Thyroid gland (tissue), 4 donors: ENCODE data around the gene TMEM242. TPM values are rescaled to one million over a fixed set of nuclear protein-coding genes. Genes with fewer than 3 reads are reported as not detected.

Source experiments
- DNase-seq, 2 donors: peaks; one replicate each; pipeline ENCODE4 v3.0.0-alpha.2; 2019
- H3K27ac ChIP-seq, 3 donors: fragments of 200-600 bp; sonication (generic); 1 replicate in 2 of 3; 2 replicates in 1 of 3; pipeline ENCODE4 v1.5.1; 2016 to 2019; ENCODE audit warnings: mild to moderate bottlenecking in 1 of 3, moderate library complexity in 1 of 3
- H3K27me3 ChIP-seq: fragments of 200-600 bp; sonication (generic); one replicate; pipeline ENCODE4 v1.5.1; 2019
- H3K36me3 ChIP-seq, 2 donors: fragments of 200-600 bp; sonication (generic); one replicate each; pipeline ENCODE4 v1.5.1; 2016 to 2019
- H3K4me1 ChIP-seq, 2 donors: fragments of 200-600 bp; sonication (generic); one replicate each; pipeline ENCODE4 v1.5.1; 2017 to 2019
- H3K4me3 ChIP-seq, 3 donors: fragments of 200-600 bp; sonication (generic); replicated peaks in 1 of 3; 1 replicate in 2 of 3; 2 replicates in 1 of 3; pipeline ENCODE4 v1.5.1; 2016; ENCODE audit warnings: mild to moderate bottlenecking in 1 of 3
- H3K9me3 ChIP-seq: fragments of 200-600 bp; sonication (generic); one replicate; pipeline ENCODE4 v1.5.1; 2017
- CTCF ChIP-seq, 6 experiments: fragments of 200-600 bp in 3 of 6; fragments of 450-650 bp in 3 of 6; sonication (generic) in 3 of 6; IDR thresholded peaks; one replicate each; pipeline ENCODE4 v1.5.1; 2016 to 2019; ENCODE audit warnings: antibody characterized with exemption in 6 of 6, mild to moderate bottlenecking in 2 of 6, inconsistent platforms in 1 of 6, moderate library complexity in 1 of 6
- POLR2A ChIP-seq, 2 donors: fragments of 450-650 bp; IDR thresholded peaks; one replicate each; pipeline ENCODE4 v1.6.1; 2017; ENCODE audit warnings: antibody characterized with exemption in 2 of 2, mild to moderate bottlenecking in 2 of 2, moderate library complexity in 1 of 2
- WGBS, 2 donors: methylation state at CpG; one replicate each; pipeline ENCODE4 v1.1.5; 2017; 5-methylcytosine and 5-hydroxymethylcytosine counted together
- intact Hi-C: fragments of 100-400 bp; cut with DNase I; formaldehyde crosslinking; loops from one replicate; pipeline ENCODE4 v1.15.1; 2023
- total RNA-seq, 4 donors: library from RNA; depleted of rRNA; stranded (reverse); fragments of >200 nt; gene quantifications; one replicate each; pipeline ENCODE4 v1.2.3, GENCODE V29; 2016

The TMEM242 gene
- total RNA-seq, 4 donors from 2014 or later: 7.0 to 14.0 (median 9.7) TPM

DNA sequence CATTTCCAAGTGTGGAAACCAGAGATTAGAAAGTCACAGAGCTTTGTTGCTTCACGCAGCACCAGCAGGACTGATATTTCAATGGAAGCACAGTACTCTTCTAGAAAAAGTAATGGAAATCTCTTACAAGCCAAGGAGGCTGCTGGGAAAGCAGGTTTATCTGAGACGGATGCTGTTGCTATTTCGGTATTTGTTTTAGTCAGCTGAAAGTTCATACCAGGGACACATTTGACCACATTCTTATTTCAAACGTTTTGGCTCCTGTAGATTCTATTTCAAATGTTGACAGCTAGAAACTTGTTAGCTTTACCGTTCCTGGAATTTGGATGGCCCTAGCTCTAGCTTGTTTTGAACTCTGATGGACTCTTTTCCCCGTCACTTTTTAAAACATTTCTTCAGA lies 3.7 kb upstream of the TMEM242 start:
- Histone ChIP-seq H3K4me3 (no peak overlapping the region), H3K36me3 (no peaks in the 10 kb centered on the region), H3K27ac (no peak overlapping the region), H3K4me1 (peaks cover 7 to 11% of the 10 kb centered on the region in 2 donors), H3K27me3 (no peaks in the 10 kb centered on the region), H3K9me3 (no peaks in the 10 kb centered on the region)
- TF ChIP-seq POLR2A (IDR thresholded peaks at IDR 0.05): no peak
- no peak for TF ChIP-seq CTCF (IDR thresholded peaks at IDR 0.05)
- 23 to 32% methylated on average over 6 of the region's 6 CpGs for WGBS, 2 donors
- no peak for DNase-seq
- intact Hi-C loops: no loop called here

DNA sequence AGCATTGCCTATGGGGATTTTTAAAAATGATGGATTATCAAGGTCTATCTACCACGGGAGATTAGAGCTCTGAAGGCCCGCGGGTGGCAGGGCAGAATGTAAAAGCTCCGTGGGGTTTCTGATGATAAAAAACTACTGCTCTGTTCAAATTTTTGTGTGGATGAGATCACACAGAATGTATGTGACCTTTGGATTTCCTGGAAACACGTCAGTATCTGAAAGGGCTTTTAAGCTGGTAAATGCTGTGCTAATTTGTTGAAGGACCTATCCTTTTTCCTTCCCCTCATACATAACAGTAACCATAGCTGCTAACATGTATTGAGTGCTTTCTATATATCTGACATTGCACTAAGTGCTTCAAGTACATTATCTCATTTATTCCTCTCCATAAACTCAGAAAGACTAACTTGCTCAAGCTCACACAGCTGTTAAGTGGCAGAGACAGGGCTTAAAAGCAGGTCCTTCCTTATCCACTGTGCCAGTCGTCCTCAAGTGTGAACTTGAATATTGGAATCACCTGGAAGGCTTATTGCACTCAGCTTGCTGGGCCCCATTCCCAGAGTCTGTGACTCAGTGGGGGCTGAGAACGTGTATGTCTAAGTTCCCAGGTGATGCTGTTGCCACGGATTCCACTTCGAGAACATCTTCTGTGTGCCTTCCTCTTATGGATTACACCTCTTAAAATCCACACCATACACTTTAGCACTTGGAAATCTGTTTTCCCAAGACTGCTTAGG lies 1.9 kb upstream of the TMEM242 start:
- Histone ChIP-seq H3K27ac (no peak overlapping the region), H3K36me3 (no peaks in the 10 kb centered on the region), H3K9me3 (no peaks in the 10 kb centered on the region), H3K4me3 (no peak overlapping the region), H3K27me3 (no peaks in the 10 kb centered on the region), H3K4me1 (peaks cover 7 to 12% of the 10 kb centered on the region in 2 donors)
- intact Hi-C loops: no loop called here
- 72 to 81% methylated on average over 9 of the region's 9 CpGs for WGBS, 2 donors
- TF ChIP-seq CTCF (IDR thresholded peaks at IDR 0.05) (no peak), POLR2A (IDR thresholded peaks at IDR 0.05) (no peak)
- no peak for DNase-seq

DNA sequence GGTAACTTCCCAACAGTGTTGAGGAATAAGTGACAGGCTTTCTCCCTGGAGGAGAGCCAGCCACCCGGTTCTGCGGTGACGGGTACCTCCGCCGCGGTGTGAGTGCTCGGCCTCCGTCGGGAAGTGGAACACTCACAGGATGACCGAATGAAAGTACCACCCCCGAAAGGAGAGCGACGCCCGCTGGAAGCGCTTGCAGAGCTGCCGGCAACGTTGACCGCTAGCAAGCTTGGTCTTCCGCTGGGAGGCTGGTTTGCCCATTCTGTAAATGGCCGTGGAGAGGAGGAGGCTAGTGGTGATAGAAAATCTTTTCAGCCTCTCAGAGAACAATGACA lies 614 bp upstream of the TMEM242 start:
- Histone ChIP-seq H3K27me3 (no peaks in the 10 kb centered on the region), H3K36me3 (no peaks in the 10 kb centered on the region), H3K27ac (peak overlapping the region; percentile 84 to 89 (median 85)), H3K4me1 (peaks cover 7 to 12% of the 10 kb centered on the region in 2 donors), H3K9me3 (no peaks in the 10 kb centered on the region), H3K4me3 (peak overlapping the region; percentile 56 to 67 (median 62))
- DNase-seq: peak; percentile 83
- TF ChIP-seq POLR2A (IDR thresholded peaks at IDR 0.05): peak in 1 of 2 donors; percentile 55
- no peak for TF ChIP-seq CTCF (IDR thresholded peaks at IDR 0.05)
- intact Hi-C loops: no loop called here
- WGBS, 2 donors: 0 to 1% methylated on average over 17 to 20 of the region's 20 CpGs

DNA sequence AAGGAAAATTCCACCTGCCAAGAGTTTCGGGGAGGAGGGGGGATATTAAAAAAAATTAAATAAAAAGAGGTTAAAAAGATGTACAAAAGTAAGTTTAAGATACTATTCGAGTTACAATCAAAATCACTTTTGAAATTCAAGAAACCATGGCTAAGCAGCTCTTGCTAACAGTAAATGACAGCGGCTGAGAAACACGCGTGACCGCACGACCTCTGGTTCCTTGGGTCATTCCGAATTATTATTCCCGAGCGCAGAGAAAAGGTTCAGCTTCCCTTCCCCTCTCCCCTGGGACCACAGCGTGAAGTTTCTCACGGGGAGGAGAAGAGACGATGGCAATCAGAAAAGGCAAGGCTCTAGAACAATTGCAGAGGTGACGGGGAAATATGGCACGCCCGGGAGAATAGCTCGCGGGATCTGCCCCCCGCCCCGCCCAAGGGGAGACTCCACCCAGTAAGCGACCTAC lies 496 bp downstream of the TMEM242 start:
- no peak for TF ChIP-seq POLR2A (IDR thresholded peaks at IDR 0.05)
- TF ChIP-seq CTCF (IDR thresholded peaks at IDR 0.05): no peak
- peak; percentile 84 for DNase-seq
- 2% methylated on average over 21 of the region's 21 CpGs for WGBS, 2 donors
- Histone ChIP-seq H3K27ac (peak overlapping the region; percentile 84 to 89 (median 85)), H3K9me3 (no peaks in the 10 kb centered on the region), H3K4me3 (peak overlapping the region; percentile 56 to 67 (median 62)), H3K4me1 (peaks cover 7 to 12% of the 10 kb centered on the region in 2 donors), H3K27me3 (no peaks in the 10 kb centered on the region), H3K36me3 (peaks cover 0 to 6% of the 10 kb centered on the region in 2 donors)
- intact Hi-C loops: no loop called here
